Osteocyte (in vitro differentiated cells): ENCODE data around the gene AP3B1. TPM values are rescaled to one million over a fixed set of nuclear protein-coding genes. Genes with fewer than 3 reads are reported as not detected.

Experiments
- DNase-seq: peaks from one replicate; pipeline ENCODE4 v3.0.0; 2021; ENCODE audit warnings: mixed read lengths; ENCODE audit not compliant: unreplicated experiment; ENCODE audit errors: extremely low spot score
- H3K27ac Mint-ChIP-seq: one replicate; pipeline ENCODE4 v1.8.0; 2021; ENCODE audit warnings: mild to moderate bottlenecking, mixed read lengths; ENCODE audit not compliant: unreplicated experiment
- H3K27me3 Mint-ChIP-seq: one replicate; pipeline ENCODE4 v1.8.0; 2021; ENCODE audit warnings: mixed read lengths; ENCODE audit not compliant: unreplicated experiment
- H3K36me3 Mint-ChIP-seq: one replicate; pipeline ENCODE4 v1.8.0; 2021; ENCODE audit warnings: mixed read lengths; ENCODE audit not compliant: unreplicated experiment
- H3K4me1 Mint-ChIP-seq: one replicate; pipeline ENCODE4 v1.8.0; 2021; ENCODE audit warnings: mixed read lengths; ENCODE audit not compliant: unreplicated experiment
- H3K4me3 Mint-ChIP-seq: one replicate; pipeline ENCODE4 v1.8.0; 2021; ENCODE audit warnings: mild to moderate bottlenecking, moderate library complexity, mixed read lengths; ENCODE audit not compliant: unreplicated experiment
- H3K9me3 Mint-ChIP-seq: one replicate; pipeline ENCODE4 v1.8.0; 2021; ENCODE audit warnings: mixed read lengths; ENCODE audit not compliant: unreplicated experiment
- total RNA-seq: library from RNA; stranded (reverse); gene quantifications from 2 replicates; pipeline ENCODE4 v1.2.1, GENCODE V29; 2021
- TF ChIP-seq, protein P1 (sequence below): fragments of 200-600 bp; sonication (generic); IDR thresholded peaks from 2 replicates; pipeline ENCODE4 v1.5.0; 2021; ENCODE audit warnings: antibody characterized with exemption, mild to moderate bottlenecking, moderate library complexity

AP3B1 gene
- total RNA-seq, 1 donor from 2014 or later: 57.0 TPM

- Mint-ChIP-seq H3K9me3 (no peaks in the 10 kb centered on the region), H3K36me3 (peaks cover 6% of the 10 kb centered on the region), H3K4me3 (no peak overlapping the region), H3K27ac (peak overlapping the region; percentile 33), H3K4me1 (peaks cover 51% of the 10 kb centered on the region), H3K27me3 (no peaks in the 10 kb centered on the region)
- no peak for DNase-seq
- TF ChIP-seq, protein P1, sequence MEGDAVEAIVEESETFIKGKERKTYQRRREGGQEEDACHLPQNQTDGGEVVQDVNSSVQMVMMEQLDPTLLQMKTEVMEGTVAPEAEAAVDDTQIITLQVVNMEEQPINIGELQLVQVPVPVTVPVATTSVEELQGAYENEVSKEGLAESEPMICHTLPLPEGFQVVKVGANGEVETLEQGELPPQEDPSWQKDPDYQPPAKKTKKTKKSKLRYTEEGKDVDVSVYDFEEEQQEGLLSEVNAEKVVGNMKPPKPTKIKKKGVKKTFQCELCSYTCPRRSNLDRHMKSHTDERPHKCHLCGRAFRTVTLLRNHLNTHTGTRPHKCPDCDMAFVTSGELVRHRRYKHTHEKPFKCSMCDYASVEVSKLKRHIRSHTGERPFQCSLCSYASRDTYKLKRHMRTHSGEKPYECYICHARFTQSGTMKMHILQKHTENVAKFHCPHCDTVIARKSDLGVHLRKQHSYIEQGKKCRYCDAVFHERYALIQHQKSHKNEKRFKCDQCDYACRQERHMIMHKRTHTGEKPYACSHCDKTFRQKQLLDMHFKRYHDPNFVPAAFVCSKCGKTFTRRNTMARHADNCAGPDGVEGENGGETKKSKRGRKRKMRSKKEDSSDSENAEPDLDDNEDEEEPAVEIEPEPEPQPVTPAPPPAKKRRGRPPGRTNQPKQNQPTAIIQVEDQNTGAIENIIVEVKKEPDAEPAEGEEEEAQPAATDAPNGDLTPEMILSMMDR: no peak
These were observed 4.6 kb downstream of the AP3B1 start for GRCh38 chr5:78289911-78290310.

- no peak overlapping the region for H3K4me3 Mint-ChIP-seq
- TF ChIP-seq, protein P1: no peak
- H3K27me3 Mint-ChIP-seq: no peaks in the 10 kb centered on the region
- no peak for DNase-seq
- H3K27ac Mint-ChIP-seq: peak overlapping the region; percentile 68
- H3K36me3 Mint-ChIP-seq: peaks cover 6% of the 10 kb centered on the region
- H3K4me1 Mint-ChIP-seq: peaks cover 44% of the 10 kb centered on the region
- no peaks in the 10 kb centered on the region for H3K9me3 Mint-ChIP-seq
These were observed 6.3 kb downstream of the AP3B1 start for GRCh38 chr5:78288246-78288645.

DNA sequence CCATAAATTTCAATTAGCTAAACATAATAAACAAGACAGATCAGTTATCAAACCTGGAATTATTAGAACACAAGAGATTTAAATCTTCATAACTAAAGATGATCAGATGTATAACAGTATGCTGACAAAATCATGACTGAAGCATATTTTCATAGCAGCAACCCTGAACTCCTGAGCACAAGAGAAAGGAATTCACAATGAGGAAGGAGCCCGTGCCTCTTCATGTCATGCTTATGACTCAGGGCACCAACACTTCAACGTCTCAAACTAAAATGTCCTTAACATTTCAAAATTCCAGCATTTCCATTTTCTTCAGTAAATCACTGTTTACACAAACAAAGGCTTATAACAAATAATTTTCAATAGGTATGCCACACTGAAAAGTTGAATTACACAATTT is 6.7 kb downstream of the AP3B1 start:
- H3K36me3 Mint-ChIP-seq: peaks cover 6% of the 10 kb centered on the region
- H3K4me1 Mint-ChIP-seq: peaks cover 40% of the 10 kb centered on the region
- H3K27me3 Mint-ChIP-seq: no peaks in the 10 kb centered on the region
- H3K27ac Mint-ChIP-seq: peak overlapping the region; percentile 68
- TF ChIP-seq, protein P1: no peak
- H3K9me3 Mint-ChIP-seq: no peaks in the 10 kb centered on the region
- no peak overlapping the region for H3K4me3 Mint-ChIP-seq
- no peak for DNase-seq

- H3K4me1 Mint-ChIP-seq: peaks cover 35% of the 10 kb centered on the region
- H3K4me3 Mint-ChIP-seq: no peak overlapping the region
- peaks cover 6% of the 10 kb centered on the region for H3K36me3 Mint-ChIP-seq
- H3K27ac Mint-ChIP-seq: no peak overlapping the region
- no peaks in the 10 kb centered on the region for H3K27me3 Mint-ChIP-seq
- TF ChIP-seq, protein P1: no peak
- DNase-seq: no peak
- H3K9me3 Mint-ChIP-seq: no peaks in the 10 kb centered on the region
These were observed 7.3 kb downstream of the AP3B1 start for GRCh38 chr5:78287169-78287568.

- H3K36me3 Mint-ChIP-seq: peaks cover 3% of the 10 kb centered on the region
- no peak overlapping the region for H3K4me3 Mint-ChIP-seq
- H3K9me3 Mint-ChIP-seq: no peaks in the 10 kb centered on the region
- H3K4me1 Mint-ChIP-seq: peaks cover 28% of the 10 kb centered on the region
- no peak overlapping the region for H3K27ac Mint-ChIP-seq
- DNase-seq: no peak
- no peaks in the 10 kb centered on the region for H3K27me3 Mint-ChIP-seq
- TF ChIP-seq, protein P1: no peak
These were observed 8.2 kb downstream of the AP3B1 start for GRCh38 chr5:78286290-78286689.
